ENCODE data around the gene GPR68. TPM values are rescaled to one million over a fixed set of nuclear protein-coding genes. Genes with fewer than 3 reads are reported as not detected.
A peak's percentile ranks its signal among the peaks of the same experiment; 100 is the strongest.
"Not testable (repeated sequence)": the region's sequence is repeated elsewhere in the genome, so short reads cannot be mapped to it uniquely, and the experiment has no call there.

GPR68 gene
- polyA plus RNA-seq, 3 donors from 2014 or later = 19.0 to 40.4 (median 22.4) TPM

- Mint-ChIP-seq H3K27ac (peak overlapping the region; percentile 96 to 100 (median 99)), H3K27me3 (ENCODE audit: low read depth in 3 of 3) (peaks cover 14 to 25% (median 22%) of the 10 kb centered on the region in 3 donors), H3K9me3 (no peaks in the 10 kb centered on the region), H3K4me1 (peaks cover 95 to 96% of the 10 kb centered on the region in 2 donors), H3K36me3 (peaks cover 12 to 23% (median 14%) of the 10 kb centered on the region in 3 donors), H3K4me3 (peak overlapping the region; percentile 81 to 95 (median 83))
- DNase-seq = peak; percentile 92 to 93 (median 92)
These were observed 14.7 kb downstream of the GPR68 start for GRCh38 chr14:91229743-91230200.

DNA sequence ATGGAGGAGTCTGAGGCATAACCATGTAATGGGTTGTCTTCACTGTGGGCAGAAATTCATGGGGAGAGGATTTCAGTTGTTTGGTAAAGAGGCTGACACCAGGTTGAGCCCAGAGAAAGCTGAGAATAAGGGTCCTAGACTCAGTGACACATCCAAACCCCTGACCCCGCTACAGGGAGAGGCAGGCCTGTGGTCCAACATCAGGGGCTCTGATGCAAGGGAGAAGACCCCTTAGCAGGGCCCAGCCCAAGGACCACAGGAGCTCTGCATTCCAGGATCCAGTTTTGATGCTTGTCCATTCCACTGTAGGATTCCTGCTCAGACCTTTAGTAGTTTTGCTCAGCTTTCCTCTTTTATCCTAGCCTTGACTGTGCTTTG lies 15.5 kb downstream of the GPR68 start:
- Mint-ChIP-seq H3K27ac (peak overlapping the region; percentile 96 to 100 (median 99)), H3K4me3 (peak overlapping the region; percentile 81 to 95 (median 83)), H3K36me3 (peaks cover 7 to 15% (median 8%) of the 10 kb centered on the region in 3 donors)

DNA sequence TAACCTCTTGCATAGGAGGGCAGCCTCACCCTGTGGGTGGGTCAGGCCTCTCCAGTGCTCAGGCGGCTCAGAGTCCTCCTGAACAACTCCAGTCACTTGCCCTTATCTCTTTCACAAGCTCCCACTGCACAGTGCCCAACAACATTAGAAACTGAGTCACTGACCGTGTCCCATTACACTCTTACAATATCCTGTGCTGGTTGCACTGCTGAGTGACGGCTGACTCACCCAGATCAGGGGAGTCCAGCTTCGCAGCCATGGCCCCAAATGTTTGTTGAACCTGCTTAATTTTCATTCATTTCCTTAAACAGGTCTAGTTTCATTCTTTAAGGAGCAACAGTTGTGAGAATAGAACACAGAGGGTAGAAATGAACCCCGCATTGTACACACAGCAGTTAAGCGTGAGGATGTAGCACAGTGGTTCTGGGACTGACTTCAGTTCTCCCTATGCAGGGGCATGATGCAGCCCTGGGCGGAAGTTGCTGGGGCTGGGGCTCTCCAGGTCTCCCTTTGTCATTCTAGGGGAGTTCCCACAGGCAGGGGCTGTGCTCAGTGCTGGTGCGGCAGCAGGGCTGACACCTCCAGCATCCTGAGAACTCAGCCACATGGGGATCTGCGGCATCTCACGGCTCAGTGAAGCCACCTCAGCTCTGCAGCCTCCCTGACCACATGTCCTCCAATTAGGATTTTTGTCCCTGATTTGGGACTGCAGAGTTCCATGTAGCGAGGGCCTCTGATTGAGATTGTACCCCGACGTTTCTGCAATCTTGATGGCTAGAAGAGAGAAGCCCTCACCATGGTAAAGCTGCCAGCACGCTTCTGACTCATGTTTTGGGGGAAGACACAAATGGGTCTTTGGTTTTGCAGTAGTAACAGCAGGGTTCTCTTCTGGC lies 16.1 kb downstream of the GPR68 start:
- H3K36me3 Mint-ChIP-seq = peaks cover 7 to 16% (median 8%) of the 10 kb centered on the region in 3 donors
- peaks cover 99% of the 10 kb centered on the region in 2 donors for H3K4me1 Mint-ChIP-seq
- H3K27me3 Mint-ChIP-seq (ENCODE audit: low read depth in 3 of 3) = peaks cover 15 to 25% (median 22%) of the 10 kb centered on the region in 3 donors
- no peaks in the 10 kb centered on the region for H3K9me3 Mint-ChIP-seq
- H3K27ac Mint-ChIP-seq = peak overlapping the region; percentile 96 to 100 (median 99)
- peak overlapping the region; percentile 81 to 95 (median 83) for H3K4me3 Mint-ChIP-seq
- peak; percentile 85 to 90 (median 87) for DNase-seq

More for the DNA sequence above, 15.5 kb downstream of the GPR68 start:
- Mint-ChIP-seq H3K9me3 (no peaks in the 10 kb centered on the region), H3K27me3 (ENCODE audit: low read depth in 3 of 3) (peaks cover 14 to 25% (median 22%) of the 10 kb centered on the region in 3 donors), H3K4me1 (peaks cover 94 to 95% of the 10 kb centered on the region in 2 donors)
- no peak for DNase-seq

DNA sequence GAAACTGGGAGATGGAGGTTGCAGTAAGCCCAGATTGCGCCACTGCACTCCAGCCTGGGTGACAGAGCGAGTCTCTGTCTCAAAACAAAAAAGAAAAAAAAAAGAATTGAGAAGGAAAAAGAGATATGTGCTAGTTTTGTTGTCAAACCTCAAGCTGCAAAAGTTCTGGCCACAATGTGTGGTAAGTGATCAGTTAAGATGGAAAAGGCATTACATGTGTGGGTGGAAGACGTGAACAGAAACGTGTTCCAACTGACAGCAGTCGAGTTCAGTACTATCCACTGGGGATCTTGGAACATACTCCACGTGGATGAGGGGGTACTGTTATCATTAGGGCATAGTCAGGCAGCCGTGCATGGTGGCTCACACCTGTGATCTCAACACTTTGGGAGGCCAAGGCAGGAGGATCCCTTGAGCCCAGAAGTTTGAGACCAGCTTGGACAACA lies 17.3 kb downstream of the GPR68 start:
- H3K4me3 Mint-ChIP-seq = peak overlapping the region; percentile 81 to 95 (median 83)
- no peaks in the 10 kb centered on the region for H3K9me3 Mint-ChIP-seq
- peaks cover 99% of the 10 kb centered on the region in 2 donors for H3K4me1 Mint-ChIP-seq
- peak overlapping the region; percentile 96 to 100 (median 99) for H3K27ac Mint-ChIP-seq
- peaks cover 15 to 25% (median 25%) of the 10 kb centered on the region in 3 donors for H3K27me3 Mint-ChIP-seq (ENCODE audit: low read depth in 3 of 3)
- DNase-seq = peak; percentile 75 to 77 (median 76)
- H3K36me3 Mint-ChIP-seq = peaks cover 11 to 19% (median 14%) of the 10 kb centered on the region in 3 donors

DNA sequence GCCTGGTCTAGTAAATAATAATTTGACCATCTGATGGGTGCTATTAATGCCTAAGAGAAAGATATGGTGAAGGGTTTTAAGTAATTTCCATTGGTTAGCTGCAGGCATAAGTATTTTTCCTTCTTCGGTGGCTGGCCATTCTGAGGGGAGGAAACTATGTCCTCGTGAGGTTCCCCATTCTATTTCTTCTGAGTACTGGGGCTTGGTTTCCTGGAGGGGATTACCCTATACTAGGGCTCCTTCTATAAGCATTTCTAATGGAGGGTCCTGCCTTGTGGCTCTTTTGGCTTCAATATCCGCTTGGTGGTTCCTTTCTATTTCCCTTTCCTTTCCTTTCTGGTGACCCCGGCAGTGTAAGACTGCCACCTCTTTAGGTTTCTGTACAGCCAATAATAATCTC lies 18.1 kb downstream of the GPR68 start:
- H3K36me3 Mint-ChIP-seq = peaks cover 8 to 19% (median 19%) of the 10 kb centered on the region in 3 donors
- not testable (repeated sequence) for H3K9me3 Mint-ChIP-seq, DNase-seq
- peak overlapping the region; percentile 81 to 95 (median 83) for H3K4me3 Mint-ChIP-seq
- H3K4me1 Mint-ChIP-seq = peaks cover 99% of the 10 kb centered on the region in 2 donors
- peaks cover 19 to 25% (median 25%) of the 10 kb centered on the region in 3 donors for H3K27me3 Mint-ChIP-seq (ENCODE audit: low read depth in 3 of 3)
- peak overlapping the region; percentile 96 to 100 (median 99) for H3K27ac Mint-ChIP-seq

GRCh38 chr14:91225025-91225424 lies 19.5 kb downstream of the GPR68 start:
- H3K4me3 Mint-ChIP-seq = peak overlapping the region in 4 of 5 donors; percentile 81 to 95 (median 87)
- peaks cover 12 to 20% (median 18%) of the 10 kb centered on the region in 3 donors for H3K36me3 Mint-ChIP-seq
- H3K9me3 Mint-ChIP-seq = no peaks in the 10 kb centered on the region
- no peak for DNase-seq
- H3K27me3 Mint-ChIP-seq (ENCODE audit: low read depth in 3 of 3) = peaks cover 20 to 24% (median 23%) of the 10 kb centered on the region in 3 donors
- H3K27ac Mint-ChIP-seq = peak overlapping the region; percentile 96 to 100 (median 99)
- H3K4me1 Mint-ChIP-seq = peaks cover 91 to 94% of the 10 kb centered on the region in 2 donors

DNA sequence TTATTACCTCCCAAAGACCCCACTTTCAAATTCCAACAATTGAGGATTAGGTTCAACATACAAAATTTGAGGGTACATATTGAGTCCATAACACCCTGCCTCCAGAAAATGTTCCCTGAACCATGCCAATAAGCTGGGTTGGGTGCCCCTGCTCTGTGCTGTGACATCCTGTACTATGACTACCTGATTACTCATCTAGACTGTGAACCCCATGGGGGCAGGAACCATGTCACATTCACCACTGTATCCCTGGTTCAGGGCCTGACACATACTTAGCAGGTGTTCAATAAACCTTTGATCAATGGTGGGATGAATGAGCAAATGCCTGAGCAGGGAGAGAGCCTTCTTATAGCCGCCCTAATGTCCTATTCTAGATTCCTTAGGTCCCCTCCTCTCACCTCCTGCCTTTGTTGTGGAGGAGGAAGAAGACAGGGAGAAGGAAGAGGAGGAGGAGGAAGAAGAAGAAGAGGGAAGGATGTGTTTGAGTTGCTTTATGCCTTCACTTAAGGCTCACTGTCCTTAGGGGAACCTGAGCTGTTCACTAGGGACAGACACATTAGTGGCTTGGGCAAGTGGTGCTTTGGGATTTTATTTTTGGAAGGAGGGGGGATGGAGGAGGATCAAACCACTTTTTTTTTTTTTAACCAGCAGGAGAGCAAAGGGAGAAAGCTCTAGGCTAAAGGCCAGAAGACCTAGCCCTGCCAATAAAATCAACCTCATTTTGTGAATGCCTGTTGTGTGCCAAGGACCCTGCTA lies 21.3 kb downstream of the GPR68 start:
- Mint-ChIP-seq H3K4me1 (peaks cover 73 to 80% of the 10 kb centered on the region in 2 donors), H3K27me3 (ENCODE audit: low read depth in 3 of 3) (peaks cover 12 to 14% (median 13%) of the 10 kb centered on the region in 3 donors), H3K36me3 (peaks cover 12 to 27% (median 23%) of the 10 kb centered on the region in 3 donors), H3K4me3 (peak overlapping the region; percentile 15 to 44 (median 27)), H3K27ac (peak overlapping the region; percentile 52 to 89 (median 80)), H3K9me3 (no peaks in the 10 kb centered on the region)
- no peak for DNase-seq

DNA sequence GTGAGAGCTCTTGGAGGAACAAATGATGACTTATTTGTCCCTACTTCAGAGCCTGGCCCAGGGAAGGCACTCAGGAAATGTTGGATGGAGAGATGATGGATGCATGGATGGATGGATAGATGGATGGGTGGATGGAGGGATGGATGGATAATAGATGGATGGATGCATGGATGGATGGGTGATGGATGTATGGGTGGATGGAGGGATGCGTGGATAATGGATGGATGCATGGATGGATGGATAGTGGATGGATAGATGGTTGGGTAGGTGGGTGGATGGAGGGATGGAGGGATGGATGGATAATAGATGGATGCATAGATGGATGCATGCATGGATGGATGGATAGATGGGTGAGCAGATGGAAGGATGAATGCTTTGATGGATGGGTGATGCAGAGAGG lies 23.2 kb downstream of the GPR68 start:
- peaks cover 5 to 7% (median 5%) of the 10 kb centered on the region in 3 donors for H3K27me3 Mint-ChIP-seq (ENCODE audit: low read depth in 3 of 3)
- no peaks in the 10 kb centered on the region for H3K9me3 Mint-ChIP-seq
- peak overlapping the region; percentile 27 to 70 (median 60) for H3K27ac Mint-ChIP-seq
- H3K36me3 Mint-ChIP-seq = peaks cover 12 to 40% (median 39%) of the 10 kb centered on the region in 3 donors
- H3K4me3 Mint-ChIP-seq = peak overlapping the region in 3 of 5 donors; percentile 6 to 40 (median 22)
- DNase-seq = no peak
- peaks cover 53 to 61% of the 10 kb centered on the region in 2 donors for H3K4me1 Mint-ChIP-seq

- Mint-ChIP-seq H3K27me3 (ENCODE audit: low read depth in 3 of 3) (peaks cover 5 to 8% (median 7%) of the 10 kb centered on the region in 3 donors), H3K36me3 (peaks cover 18 to 45% (median 42%) of the 10 kb centered on the region in 3 donors), H3K4me1 (peaks cover 47 to 54% of the 10 kb centered on the region in 2 donors), H3K27ac (peak overlapping the region in 2 of 6 donors; percentile 36 to 71), H3K4me3 (no peak overlapping the region), H3K9me3 (no peaks in the 10 kb centered on the region)
- DNase-seq = no peak
These were observed 23.9 kb downstream of the GPR68 start for GRCh38 chr14:91220581-91221000.

DNA sequence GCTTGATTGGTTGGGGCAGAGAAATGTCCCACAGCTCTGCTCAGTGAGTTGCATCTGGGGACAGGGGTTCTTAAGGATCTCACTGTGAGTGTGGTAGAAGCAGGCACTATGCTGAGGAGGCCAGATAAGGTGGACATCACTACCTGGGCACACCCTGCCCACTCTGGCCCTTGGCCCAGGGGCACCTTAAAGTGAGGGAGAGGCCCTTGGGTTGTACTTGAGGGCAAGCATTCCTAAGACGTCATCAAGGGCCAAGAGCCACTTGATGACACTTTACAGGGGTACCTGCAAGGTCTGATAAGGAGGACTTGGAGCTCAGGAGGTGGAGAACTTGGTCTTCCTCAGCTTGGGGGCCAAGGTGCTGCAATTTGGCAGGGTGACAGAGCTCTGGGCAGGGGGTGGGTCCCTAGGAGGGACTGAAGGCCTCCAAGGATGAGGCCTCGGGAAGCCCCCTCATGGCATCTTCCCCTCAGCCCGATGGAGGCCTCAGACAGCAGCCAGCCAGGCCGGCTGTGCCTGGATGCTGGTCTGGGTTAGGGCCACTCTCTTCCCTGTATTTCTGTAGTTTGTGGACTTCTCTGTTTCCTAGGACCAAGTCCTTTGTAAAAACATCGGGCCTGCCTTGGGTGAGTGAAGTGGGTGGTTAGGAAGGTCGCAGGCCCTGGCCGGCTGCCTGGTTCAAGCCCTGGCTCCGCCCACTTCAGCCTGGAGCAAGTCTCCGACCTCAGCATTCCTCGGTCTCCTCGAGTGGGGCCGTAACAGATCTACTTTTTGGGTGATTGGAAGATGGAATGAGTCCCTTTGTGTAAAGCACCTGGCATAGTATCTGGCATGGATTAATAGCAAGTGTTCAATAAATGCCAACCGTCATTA lies 24.8 kb downstream of the GPR68 start:
- Mint-ChIP-seq H3K4me3 (peak overlapping the region in 1 of 5 donors; percentile 23), H3K4me1 (peaks cover 38 to 45% of the 10 kb centered on the region in 2 donors), H3K36me3 (peaks cover 18 to 48% (median 47%) of the 10 kb centered on the region in 3 donors), H3K27me3 (ENCODE audit: low read depth in 3 of 3) (peaks cover 5 to 7% (median 6%) of the 10 kb centered on the region in 3 donors), H3K27ac (peak overlapping the region in 3 of 6 donors; percentile 21 to 53 (median 36)), H3K9me3 (no peaks in the 10 kb centered on the region)
- no peak for DNase-seq

GRCh38 chr14:91218014-91218413 lies 26.5 kb downstream of the GPR68 start:
- Mint-ChIP-seq H3K27ac (peak overlapping the region in 2 of 6 donors; percentile 45 to 76), H3K4me1 (peaks cover 28 to 30% of the 10 kb centered on the region in 2 donors), H3K36me3 (peaks cover 21 to 56% (median 50%) of the 10 kb centered on the region in 3 donors), H3K9me3 (no peaks in the 10 kb centered on the region), H3K27me3 (ENCODE audit: low read depth in 3 of 3) (peaks cover 5 to 7% (median 7%) of the 10 kb centered on the region in 3 donors), H3K4me3 (no peak overlapping the region)
- DNase-seq = no peak

- H3K4me3 Mint-ChIP-seq = no peak overlapping the region
- H3K9me3 Mint-ChIP-seq = no peaks in the 10 kb centered on the region
- peaks cover 4 to 7% (median 6%) of the 10 kb centered on the region in 3 donors for H3K27me3 Mint-ChIP-seq (ENCODE audit: low read depth in 3 of 3)
- no peak for DNase-seq
- no peak overlapping the region for H3K27ac Mint-ChIP-seq
- H3K36me3 Mint-ChIP-seq = peaks cover 18 to 48% (median 45%) of the 10 kb centered on the region in 3 donors
- H3K4me1 Mint-ChIP-seq = peaks cover 15 to 17% of the 10 kb centered on the region in 2 donors
These were observed 27.7 kb downstream of the GPR68 start for GRCh38 chr14:91216731-91217226.

All from immature natural killer cell (primary cell).